Jurkat, Clone E6-1 (cell line): ENCODE data around the gene URB1.
A peak's percentile ranks its signal among the peaks of the same experiment; 100 is the strongest.

Experiments
- DNase-seq: peaks from one replicate; pipeline ENCODE4 v3.0.0-alpha.2; 2011; ENCODE audit warnings: low read depth, low spot score
- H3K4me3 ChIP-seq: 2 replicates; pipeline ENCODE4 v1.5.1; 2011; ENCODE audit warnings: mild to moderate bottlenecking, low read length, control low read depth, moderate library complexity

The URB1 gene

DNA sequence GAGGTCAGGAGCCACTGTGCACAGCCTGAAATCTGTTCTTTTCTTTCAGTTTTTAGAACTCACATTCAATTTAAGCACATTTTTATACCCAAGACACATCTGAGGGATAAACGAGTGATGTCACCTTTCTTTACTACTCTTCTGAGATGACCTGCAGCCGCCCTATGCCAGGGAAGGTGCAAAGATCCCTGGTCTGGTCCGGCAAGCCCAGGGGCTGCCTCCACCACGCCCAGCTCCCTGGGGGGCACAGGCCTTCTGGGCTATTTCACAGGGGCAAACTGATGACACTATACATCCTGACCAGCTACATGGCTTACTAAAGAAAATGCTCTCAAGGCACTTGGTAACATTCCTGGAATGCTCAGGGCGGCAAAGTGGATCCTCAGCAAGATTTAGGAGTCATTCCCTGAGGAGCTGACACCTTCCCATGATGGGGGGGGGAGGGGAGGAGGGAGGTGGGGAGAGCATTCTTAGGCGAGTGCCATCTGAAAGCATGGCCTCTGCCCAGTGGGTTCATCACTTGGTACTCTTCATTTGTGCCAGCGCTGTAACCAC, 82.8 kb downstream of the URB1 start:
- no peak for DNase-seq
- no peak overlapping the region for H3K4me3 ChIP-seq

DNA sequence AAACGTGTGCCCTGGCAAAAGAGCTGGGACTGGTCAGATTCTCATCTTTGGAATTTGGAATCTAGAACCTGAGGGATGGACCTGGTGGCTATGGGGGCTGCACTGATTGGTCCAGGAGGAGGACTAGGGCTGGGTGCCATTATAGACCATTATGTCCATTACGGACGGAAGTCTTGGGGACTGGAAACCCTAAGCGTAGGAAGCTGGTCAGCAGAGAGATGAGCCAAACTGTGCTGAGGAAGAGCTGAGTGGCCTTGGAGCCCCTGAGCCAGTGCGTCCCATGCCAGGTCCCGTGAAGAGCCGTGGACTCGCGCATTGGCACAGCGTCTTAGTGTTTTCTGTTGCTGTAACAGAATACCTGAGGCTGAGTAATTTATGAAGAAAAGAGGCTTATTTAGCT, 84.1 kb downstream of the URB1 start:
- no peak for DNase-seq
- H3K4me3 ChIP-seq, result no peak overlapping the region

DNA sequence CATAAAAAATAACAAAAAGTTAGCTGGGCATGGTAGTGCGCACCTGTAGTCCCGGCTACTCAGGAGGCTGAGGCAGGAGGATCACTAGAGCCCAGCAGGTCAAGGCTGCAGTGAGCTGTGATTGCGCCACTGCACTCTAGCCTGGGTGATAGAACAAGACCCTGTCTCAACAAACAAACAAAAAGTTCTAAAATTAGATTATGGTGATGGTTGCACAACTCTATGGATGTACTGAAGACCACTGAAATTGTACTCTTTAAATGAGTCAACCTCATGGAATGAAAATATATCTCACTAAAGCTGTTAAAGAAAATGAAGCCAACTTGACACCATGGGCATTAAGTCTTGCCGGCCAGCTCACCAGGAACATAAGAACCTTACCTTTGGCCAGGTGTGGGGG, 85.1 kb downstream of the URB1 start:
- no peak overlapping the region for H3K4me3 ChIP-seq
- no peak for DNase-seq

DNA sequence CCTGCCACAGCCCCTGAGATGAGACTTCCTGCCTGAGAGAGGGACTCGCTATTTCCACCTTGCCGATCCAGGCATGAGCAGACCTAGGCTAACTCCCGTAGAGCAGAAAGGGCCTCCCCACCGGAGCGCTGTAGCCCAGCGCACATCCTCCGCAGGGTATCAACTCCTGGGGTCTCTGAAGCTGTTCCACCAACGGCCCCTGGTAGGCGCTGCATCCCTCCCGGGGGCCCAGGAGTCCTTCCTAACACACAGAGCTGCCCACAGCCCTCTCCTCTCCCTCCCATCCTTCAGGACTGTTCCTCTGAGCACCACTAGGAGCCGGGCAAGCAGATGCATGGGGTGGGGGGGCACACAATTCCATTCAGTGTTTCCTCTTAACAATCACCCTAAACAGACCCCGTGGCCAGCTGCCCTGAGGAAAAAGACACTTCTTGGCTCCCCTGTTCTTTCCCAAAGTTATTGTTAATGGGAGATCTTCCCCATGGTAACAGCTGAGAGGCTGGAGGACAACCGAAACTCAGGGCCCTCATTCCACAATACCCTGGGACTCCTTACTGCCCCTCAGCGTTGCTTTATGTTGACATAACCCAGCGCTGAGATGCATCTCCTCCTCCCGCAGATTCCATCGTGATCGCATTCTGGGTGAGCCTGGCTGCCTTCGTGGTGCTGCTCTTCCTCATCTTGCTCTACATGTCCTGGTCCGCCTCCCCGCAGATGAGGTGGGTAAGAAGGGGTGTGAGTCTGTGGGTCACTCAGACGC, 86.6 kb downstream of the URB1 start:
- no peak overlapping the region for H3K4me3 ChIP-seq
- DNase-seq, result no peak

DNA sequence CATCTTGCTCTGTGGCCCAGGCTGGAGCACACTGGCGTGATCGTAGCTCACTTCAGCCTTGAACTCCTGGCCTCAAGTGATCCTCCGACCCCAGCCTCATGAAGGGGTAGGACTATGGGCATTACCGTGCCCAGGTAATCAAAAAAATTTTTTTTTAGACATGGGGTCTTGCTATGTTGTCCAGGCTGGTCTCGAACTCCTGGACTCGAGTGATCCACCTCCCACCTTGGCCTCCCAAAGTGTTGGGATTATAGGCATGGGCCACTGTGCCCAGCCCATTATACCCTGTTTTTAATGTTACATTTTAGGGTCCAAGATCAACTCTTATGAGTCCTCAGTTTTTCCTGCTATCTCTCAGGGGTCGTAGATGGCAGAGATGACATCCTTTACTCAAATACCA, 87.8 kb downstream of the URB1 start:
- DNase-seq, result no peak
- no peak overlapping the region for H3K4me3 ChIP-seq

DNA sequence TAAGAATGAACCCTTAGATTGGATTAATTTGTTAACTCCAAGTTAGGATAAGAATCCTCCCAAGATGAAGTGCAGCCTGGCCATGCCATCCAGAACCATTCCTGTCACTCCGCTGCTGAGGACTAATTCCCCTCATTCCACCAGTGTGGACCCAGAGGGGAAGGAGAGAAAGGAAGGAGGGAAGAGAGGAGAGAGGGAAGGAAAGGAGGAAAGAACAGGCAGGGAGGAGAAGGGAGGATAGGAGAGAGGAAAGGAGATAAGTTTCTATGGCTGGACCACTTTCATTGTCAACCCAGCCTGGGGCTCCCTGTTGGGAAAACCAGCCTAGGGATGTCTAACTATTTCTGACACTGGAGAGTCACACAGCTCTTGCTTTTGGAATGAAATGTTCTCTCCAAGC, 89.4 kb downstream of the URB1 start:
- no peak for DNase-seq
- no peak overlapping the region for H3K4me3 ChIP-seq

DNA sequence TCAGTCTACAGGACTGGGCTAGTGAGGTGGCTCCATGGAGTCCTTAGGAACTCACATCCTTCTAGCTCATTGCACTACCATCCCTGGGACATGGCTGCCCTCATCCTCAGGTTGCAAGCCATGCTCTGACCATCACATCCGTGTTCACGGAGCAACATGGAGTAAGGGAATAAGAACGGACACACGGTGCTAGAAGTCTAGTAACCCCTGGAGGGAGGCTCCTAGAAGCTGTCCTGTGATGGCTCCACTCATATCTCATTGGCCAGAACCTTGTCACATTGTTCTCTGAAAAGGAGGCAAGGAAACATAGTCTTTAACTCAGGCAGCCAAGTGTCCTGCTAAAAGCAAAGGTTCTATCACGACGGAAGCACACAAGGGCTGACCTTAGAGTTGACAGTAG, 90.3 kb downstream of the URB1 start:
- H3K4me3 ChIP-seq, result no peak overlapping the region
- no peak for DNase-seq

- no peak overlapping the region for H3K4me3 ChIP-seq
- DNase-seq, result no peak
Observed at GRCh38 chr21:32301596-32301995, 91.2 kb downstream of the URB1 start.

DNA sequence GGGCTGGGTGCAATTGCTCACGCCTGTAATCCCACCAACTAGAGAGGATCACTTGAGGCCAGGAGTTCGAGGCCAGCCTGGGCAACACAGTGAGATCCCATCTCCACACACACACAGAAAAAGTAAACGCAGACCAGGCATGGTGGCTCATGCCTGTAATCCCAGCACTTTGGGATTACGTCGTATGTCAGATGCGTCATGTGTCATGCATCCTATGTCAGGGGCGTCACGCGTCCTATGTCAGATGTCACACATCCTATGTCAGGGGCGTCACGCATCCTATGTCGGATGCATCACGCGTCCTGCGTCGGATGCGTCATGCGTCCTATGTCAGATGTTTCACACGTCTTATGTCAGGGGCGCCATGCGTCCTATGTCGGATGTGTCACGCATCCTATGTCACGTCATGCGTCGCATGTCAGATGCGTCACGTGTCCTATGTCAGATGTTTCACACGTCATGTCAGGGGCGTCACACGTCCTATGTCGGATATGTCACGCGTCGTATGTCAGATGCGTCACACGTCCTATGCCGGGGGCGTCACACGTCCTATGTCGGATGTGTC, 92.6 kb downstream of the URB1 start:
- no peak for DNase-seq
- H3K4me3 ChIP-seq, result no peak overlapping the region

GRCh38 chr21:32299695-32300094, 93.1 kb downstream of the URB1 start:
- DNase-seq, result no peak
- no peak overlapping the region for H3K4me3 ChIP-seq

DNA sequence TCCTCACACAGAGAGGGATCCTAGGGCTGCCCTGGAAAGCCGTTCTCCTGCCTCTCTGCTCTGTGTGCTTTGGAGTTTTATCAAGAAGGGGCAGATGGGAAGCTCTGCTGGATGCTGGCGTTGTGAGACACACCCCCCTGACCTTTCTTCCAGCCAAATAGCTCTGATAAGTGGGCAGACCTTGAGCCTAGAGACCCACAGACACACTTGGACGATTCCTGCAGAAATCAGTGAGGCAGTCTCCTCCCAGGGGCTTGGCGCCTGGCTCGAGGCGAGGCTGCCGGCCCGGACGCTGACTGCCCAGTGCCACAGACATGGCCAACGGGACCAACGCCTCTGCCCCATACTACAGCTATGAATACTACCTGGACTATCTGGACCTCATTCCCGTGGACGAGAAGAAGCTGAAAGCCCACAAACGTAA, 94.1 kb downstream of the URB1 start, which contains the start of gene MRAP:
Gene MRAP, plus strand, starts transcription at position 198 of the 424 bp plus-strand sequence. Its CDS starts 117 bp downstream, at position 315.
- no peak within 1 kb of the TSS for H3K4me3 ChIP-seq
- no peak for DNase-seq

DNA sequence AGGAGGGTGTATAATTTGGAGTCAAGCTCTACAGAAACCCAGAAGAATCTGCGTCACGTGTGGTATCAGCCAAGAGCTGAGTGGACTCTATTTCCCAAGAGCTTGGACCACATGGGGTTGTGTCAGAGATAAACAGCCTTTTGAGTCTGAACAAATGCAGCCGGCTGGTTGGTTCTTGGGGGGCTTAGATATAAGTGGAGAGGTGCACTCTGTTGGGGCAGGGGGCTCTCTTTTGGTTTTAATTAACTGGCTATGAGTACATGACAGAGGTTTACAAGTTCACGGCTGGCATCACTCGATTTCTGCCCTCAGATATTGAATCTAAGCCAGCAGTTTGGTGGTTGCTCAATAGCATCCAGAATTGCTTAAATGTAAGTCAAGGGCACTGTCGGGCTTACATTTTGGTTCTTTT, 94.7 kb downstream of the URB1 start:
- no peak overlapping the region for H3K4me3 ChIP-seq
- no peak for DNase-seq

- no peak for DNase-seq
- no peak overlapping the region for H3K4me3 ChIP-seq
Observed at GRCh38 chr21:32297449-32297848, 95.4 kb downstream of the URB1 start.

- no peak for DNase-seq
- no peak overlapping the region for H3K4me3 ChIP-seq
Observed at GRCh38 chr21:32285476-32285875, 107.3 kb downstream of the URB1 start.

DNA sequence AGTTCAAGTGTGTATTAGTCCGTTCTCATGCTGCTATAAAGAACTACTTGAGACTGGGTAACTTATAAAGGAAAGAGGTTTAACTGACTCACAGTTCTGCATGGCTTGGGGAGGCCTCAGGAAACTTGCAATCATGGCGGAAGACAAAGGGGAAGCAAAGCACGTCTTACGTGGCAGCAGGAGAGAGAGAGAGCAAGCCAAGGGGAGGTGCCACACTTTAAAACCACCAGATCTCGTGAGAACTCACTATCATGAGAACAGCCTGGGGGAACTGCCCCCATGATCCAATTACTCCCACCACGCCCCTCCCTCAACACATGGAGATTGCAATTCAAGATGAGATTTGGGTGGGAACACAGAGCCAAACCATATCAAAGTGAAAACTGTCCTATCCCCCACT, 109.8 kb downstream of the URB1 start:
- no peak overlapping the region for H3K4me3 ChIP-seq
- DNase-seq, result no peak

DNA sequence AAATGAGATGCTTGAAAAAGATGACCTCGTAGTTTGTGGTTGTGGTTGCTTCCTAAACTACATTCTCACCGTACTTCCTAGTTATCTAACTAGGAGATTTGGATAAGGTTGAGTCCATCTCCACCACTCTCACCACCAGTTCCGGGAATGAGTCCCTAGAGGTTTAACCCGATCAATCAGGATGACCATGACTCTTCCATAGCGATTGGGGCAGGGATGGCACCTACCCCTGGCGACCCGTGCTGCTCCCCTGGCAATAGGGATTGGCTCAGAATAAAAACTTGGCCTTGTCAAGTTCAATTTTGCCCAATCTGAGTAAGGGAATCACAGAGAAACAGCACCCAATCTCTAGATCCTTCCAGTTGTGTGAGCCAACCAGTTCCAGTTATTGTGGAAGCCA, 111.3 kb downstream of the URB1 start:
- no peak for DNase-seq
- no peak overlapping the region for H3K4me3 ChIP-seq

GRCh38 chr21:32279377-32279680, 113.5 kb downstream of the URB1 start:
- H3K4me3 ChIP-seq, result peak overlapping the region; percentile 86
- no peak for DNase-seq

GRCh38 chr21:32278518-32279376, 114.1 kb downstream of the URB1 start, which contains the start of gene MIS18A:
MIS18A (minus strand) TSS chr21:32279049; CDS start chr21:32279014, 35 bp downstream.
- peak within 1 kb of the TSS; percentile 86 for H3K4me3 ChIP-seq
- peak; percentile 84 for DNase-seq

GRCh38 chr21:32278103-32278502, 114.7 kb downstream of the URB1 start:
- DNase-seq, result no peak
- H3K4me3 ChIP-seq, result peak overlapping the region; percentile 86

DNA sequence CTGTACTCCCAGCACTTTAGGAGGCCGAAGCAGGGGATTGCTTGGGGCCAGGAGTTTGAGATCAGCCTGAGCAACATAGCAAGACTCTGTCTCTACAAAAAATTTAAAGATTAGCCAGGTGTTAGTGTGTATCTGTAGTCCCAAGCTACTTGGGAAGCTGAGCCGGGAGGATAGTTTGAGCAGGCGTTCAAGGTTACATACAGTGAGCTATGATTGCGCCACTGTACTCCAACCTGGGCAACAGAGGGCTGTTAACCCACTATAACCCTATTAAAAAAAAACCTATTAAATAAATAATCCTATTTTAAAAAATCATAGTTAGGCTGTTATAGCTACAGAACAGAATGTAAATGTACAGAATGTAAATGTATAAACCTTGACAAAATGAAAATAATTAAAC, 116.1 kb downstream of the URB1 start:
- no peak overlapping the region for H3K4me3 ChIP-seq
- DNase-seq, result no peak
